CD14-positive monocyte (primary cell): Measurements from ENCODE around the gene STYXL2. TPM values are rescaled to one million over a fixed set of nuclear protein-coding genes. Genes with fewer than 3 reads are reported as not detected.

Experiments
- DNase-seq, 3 donors: peaks; one replicate each; pipeline ENCODE4 v3.0.0-alpha.2; 2011 to 2022
- H2AFZ ChIP-seq: 2 replicates; pipeline ENCODE4 v1.6.0; 2012; ENCODE audit warnings: mild to moderate bottlenecking, low read depth, low read length, inconsistent platforms; ENCODE audit not compliant: insufficient read depth, poor library complexity, severe bottlenecking
- H3K27ac ChIP-seq, 2 donors: 1 replicate in 1 of 2; 2 replicates in 1 of 2; pipeline ENCODE4 v1.5.1; 2012 to 2013; ENCODE audit warnings: low read length in 2 of 2, control low read depth in 1 of 2, inconsistent platforms in 1 of 2, low read depth in 1 of 2, mild to moderate bottlenecking in 1 of 2
- H3K27me3 ChIP-seq, 2 donors: one replicate each; pipeline versions ENCODE4 v1.6.0 to v1.6.1; 2011 to 2013; ENCODE audit warnings: low read length in 2 of 2; ENCODE audit not compliant: control insufficient read depth in 2 of 2, insufficient read depth in 2 of 2
- H3K36me3 ChIP-seq, 2 donors: replicated peaks in 1 of 2; 1 replicate in 1 of 2; 2 replicates in 1 of 2; pipeline versions ENCODE4 v1.5.1 to v1.6.1; 2012 to 2013; ENCODE audit warnings: low read length in 2 of 2, control low read depth in 1 of 2, inconsistent platforms in 1 of 2, mild to moderate bottlenecking in 1 of 2; ENCODE audit not compliant: insufficient read depth in 2 of 2, control insufficient read depth in 1 of 2
- H3K4me1 ChIP-seq, 2 donors: 1 replicate in 1 of 2; 2 replicates in 1 of 2; pipeline versions ENCODE4 v1.5.1 to v1.6.1; 2012 to 2013; ENCODE audit warnings: low read length in 2 of 2, control low read depth in 1 of 2, inconsistent platforms in 1 of 2, mild to moderate bottlenecking in 1 of 2, moderate library complexity in 1 of 2; ENCODE audit not compliant: insufficient read depth in 2 of 2, control insufficient read depth in 1 of 2
- H3K4me2 ChIP-seq: replicated peaks from 2 replicates; pipeline ENCODE3; 2012; ENCODE audit warnings: low read length, moderate library complexity, mild to moderate bottlenecking; ENCODE audit not compliant: poor library complexity, severe bottlenecking; ENCODE audit errors: extremely low read depth
- H3K4me3 ChIP-seq, 3 experiments: fragments of 200-600 bp in 1 of 3; sonication (generic) in 1 of 3; replicated peaks in 1 of 3; 1 replicate in 2 of 3; 2 replicates in 1 of 3; pipeline ENCODE4 v1.5.1; 2011 to 2013; ENCODE audit warnings: low read length in 3 of 3, mild to moderate bottlenecking in 3 of 3, control low read depth in 2 of 3, low read depth in 2 of 3, inconsistent platforms in 1 of 3, moderate library complexity in 1 of 3
- H3K79me2 ChIP-seq: 2 replicates; pipeline ENCODE4 v1.6.0; 2012; ENCODE audit warnings: mild to moderate bottlenecking, control low read depth, inconsistent platforms, low read length, moderate library complexity; ENCODE audit not compliant: insufficient read depth
- H3K9ac ChIP-seq: 2 replicates; pipeline ENCODE4 v1.6.0; 2017; ENCODE audit warnings: low read length, mild to moderate bottlenecking; ENCODE audit not compliant: insufficient read depth, poor library complexity, severe bottlenecking
- H3K9me3 ChIP-seq, 2 donors: replicated peaks in 1 of 2; 1 replicate in 1 of 2; 2 replicates in 1 of 2; pipeline versions ENCODE4 v1.5.1 to v1.6.1; 2012 to 2013; ENCODE audit warnings: low read length in 2 of 2, control low read depth in 1 of 2; ENCODE audit not compliant: control insufficient read depth in 1 of 2, insufficient read depth in 1 of 2
- H4K20me1 ChIP-seq: 2 replicates; pipeline ENCODE4 v1.6.0; 2012; ENCODE audit warnings: mild to moderate bottlenecking, low read length, control low read depth, moderate library complexity; ENCODE audit not compliant: insufficient read depth
- H3K27ac Mint-ChIP-seq, 7 donors: one replicate each; pipeline ENCODE4 v1.8.0; 2020; ENCODE audit warnings: mild to moderate bottlenecking in 7 of 7, mixed read lengths in 7 of 7, moderate library complexity in 6 of 7, inconsistent platforms in 2 of 7
- H3K27me3 Mint-ChIP-seq, 3 donors: one replicate each; pipeline ENCODE4 v1.8.0; 2021 to 2022; ENCODE audit warnings: low read depth in 3 of 3, mild to moderate bottlenecking in 3 of 3, mixed read lengths in 3 of 3, moderate library complexity in 3 of 3, inconsistent platforms in 1 of 3
- H3K36me3 Mint-ChIP-seq, 2 donors: one replicate each; pipeline ENCODE4 v1.8.0; 2020; ENCODE audit warnings: mixed read lengths in 2 of 2, inconsistent platforms in 1 of 2, mild to moderate bottlenecking in 1 of 2
- H3K4me1 Mint-ChIP-seq: one replicate; pipeline ENCODE4 v1.8.0; 2020; ENCODE audit warnings: mild to moderate bottlenecking, mixed read lengths
- H3K4me3 Mint-ChIP-seq, 2 donors: one replicate each; pipeline ENCODE4 v1.8.0; 2020; ENCODE audit warnings: mild to moderate bottlenecking in 2 of 2, mixed read lengths in 2 of 2, moderate library complexity in 1 of 2
- H3K9me3 Mint-ChIP-seq, 7 donors: one replicate each; pipeline ENCODE4 v1.8.0; 2020 to 2022; ENCODE audit warnings: mixed read lengths in 7 of 7, mild to moderate bottlenecking in 6 of 7, moderate library complexity in 6 of 7, inconsistent platforms in 2 of 7
- CTCF ChIP-seq: fragments of 200-600 bp; IDR thresholded peaks from one replicate; pipeline ENCODE4 v1.8.0; 2022; ENCODE audit warnings: antibody characterized with exemption, mild to moderate bottlenecking
- WGBS: methylation state at CpG from one replicate; pipeline ENCODE4 v1.1.5; 2013; ENCODE audit warnings: missing lambda C conversion rate; ENCODE audit not compliant: insufficient coverage; 5-methylcytosine and 5-hydroxymethylcytosine counted together
- intact Hi-C, 2 donors: fragments of 100-400 bp; cut with micrococcal nuclease; formaldehyde crosslinking; loops; one replicate each; pipeline versions ENCODE4 v1.15.0 to v1.15.1; 2023
- polyA plus RNA-seq, 3 donors: library from polyadenylated mRNA; depleted of rRNA in 1 of 3; unstranded in 2 of 3; stranded (reverse) in 1 of 3; fragments of 300-500 nt in 2 of 3; fragments of >200 nt in 1 of 3; fragmentation: Illumina TruSeq in 2 of 3; gene quantifications; 1 replicate in 2 of 3; 2 replicates in 1 of 3; pipeline ENCODE4 v1.2.3, GENCODE V29; 2012 to 2021

STYXL2 gene
- polyA plus RNA-seq, 3 donors, result not detected

- Mint-ChIP-seq H3K9me3 (peaks cover 0 to under 1% (median 0%) of the 10 kb centered on the region in 7 donors), H3K36me3 (no peaks in the 10 kb centered on the region), H3K4me1 (peaks cover 11% of the 10 kb centered on the region), H3K27me3 (peaks cover 2 to 6% (median 3%) of the 10 kb centered on the region in 3 donors), H3K27ac (peak overlapping the region in 1 of 7 donors; percentile 35), H3K4me3 (no peak overlapping the region)
- no peaks in the 10 kb centered on the region for H3K79me2 ChIP-seq
- no peak overlapping the region for H3K4me3 ChIP-seq
- H3K4me1 ChIP-seq, result peaks cover 4 to 10% of the 10 kb centered on the region in 2 donors
- H2AFZ ChIP-seq, result no peak overlapping the region
- no peak overlapping the region for H3K9ac ChIP-seq
- H3K4me2 ChIP-seq, result no peak overlapping the region
- H4K20me1 ChIP-seq, result no peaks in the 10 kb centered on the region
- H3K27ac ChIP-seq, result no peak overlapping the region
- DNase-seq, result no peak
- H3K9me3 ChIP-seq, result no peaks in the 10 kb centered on the region
- no peaks in the 10 kb centered on the region for H3K36me3 ChIP-seq
- no peaks in the 10 kb centered on the region for H3K27me3 ChIP-seq
- no peak for TF ChIP-seq CTCF
- WGBS, result 83% methylated on average over 1 of the region's 1 CpG
- intact Hi-C loops, result no loop called here
Observed at GRCh38 chr1:167116174-167116573, 22.3 kb downstream of the STYXL2 start.

- Mint-ChIP-seq H3K27me3 (peaks cover 3 to 10% (median 3%) of the 10 kb centered on the region in 3 donors), H3K4me1 (peaks cover 18% of the 10 kb centered on the region), H3K9me3 (no peaks in the 10 kb centered on the region), H3K36me3 (no peaks in the 10 kb centered on the region), H3K4me3 (peak overlapping the region in 1 of 2 donors; percentile 52), H3K27ac (no peak overlapping the region)
- TF ChIP-seq CTCF, result no peak
- Histone ChIP-seq H3K9ac (no peak overlapping the region), H2AFZ (no peak overlapping the region), H4K20me1 (no peaks in the 10 kb centered on the region), H3K9me3 (no peaks in the 10 kb centered on the region), H3K27me3 (no peaks in the 10 kb centered on the region), H3K4me3 (no peak overlapping the region), H3K27ac (no peak overlapping the region), H3K4me2 (no peak overlapping the region), H3K36me3 (no peaks in the 10 kb centered on the region), H3K79me2 (no peaks in the 10 kb centered on the region), H3K4me1 (peaks cover 9 to 17% of the 10 kb centered on the region in 2 donors)
- 92% methylated on average over 7 of the region's 9 CpGs for WGBS
- intact Hi-C loops, result no loop called here
- DNase-seq, result no peak
Observed at GRCh38 chr1:167117225-167117624, 23.4 kb downstream of the STYXL2 start.
